ENCODE measurements around the gene NFIB.
A peak's percentile ranks its signal among the peaks of the same experiment; 100 is the strongest.

The NFIB gene

GRCh38 chr9:14179449-14179848 is 134.5 kb downstream of the NFIB start:
- DNase-seq: no peak

- no peak for DNase-seq
These were observed 138.2 kb downstream of the NFIB start for GRCh38 chr9:14175778-14176177.

- no peak for DNase-seq
These were observed 140.2 kb downstream of the NFIB start for GRCh38 chr9:14173713-14174112.

GRCh38 chr9:14170973-14171596 is 142.9 kb downstream of the NFIB start:
- no peak for DNase-seq

- DNase-seq: no peak
These were observed 143.5 kb downstream of the NFIB start for GRCh38 chr9:14170392-14170931.

GRCh38 chr9:14168381-14168780 is 145.6 kb downstream of the NFIB start:
- no peak for DNase-seq

GRCh38 chr9:14165376-14166035 is 148.4 kb downstream of the NFIB start:
- no peak for DNase-seq

- DNase-seq: no peak
These were observed 149.0 kb downstream of the NFIB start for GRCh38 chr9:14164908-14165307.

- DNase-seq: no peak
These were observed 154.3 kb downstream of the NFIB start for GRCh38 chr9:14159440-14160216.

- DNase-seq: no peak
These were observed 155.0 kb downstream of the NFIB start for GRCh38 chr9:14158916-14159315.

- DNase-seq: no peak
These were observed 155.7 kb downstream of the NFIB start for GRCh38 chr9:14158136-14158813.

GRCh38 chr9:14157191-14157590 is 156.8 kb downstream of the NFIB start:
- no peak for DNase-seq

GRCh38 chr9:14156046-14156445 is 157.9 kb downstream of the NFIB start:
- peak; percentile 58 for DNase-seq

- no peak for DNase-seq
These were observed 158.7 kb downstream of the NFIB start for GRCh38 chr9:14155237-14155636.

- DNase-seq: no peak
These were observed 160.6 kb downstream of the NFIB start for GRCh38 chr9:14153310-14153720.

GRCh38 chr9:14151451-14151850 is 162.5 kb downstream of the NFIB start:
- DNase-seq: no peak

- DNase-seq: no peak
These were observed 165.3 kb downstream of the NFIB start for GRCh38 chr9:14148501-14149103.

GRCh38 chr9:14147738-14148137 is 166.2 kb downstream of the NFIB start:
- DNase-seq: no peak

- no peak for DNase-seq
These were observed 167.6 kb downstream of the NFIB start for GRCh38 chr9:14146201-14146874.

GRCh38 chr9:14144215-14144614 is 169.7 kb downstream of the NFIB start:
- DNase-seq: no peak

GRCh38 chr9:14141699-14142098 is 172.2 kb downstream of the NFIB start:
- no peak for DNase-seq

- no peak for DNase-seq
These were observed 173.7 kb downstream of the NFIB start for GRCh38 chr9:14140096-14140697.
